HTR-8/SVneo (cell line): Measurements from ENCODE around the gene RNF144A.
"Not testable (repeated sequence)": the region's sequence is repeated elsewhere in the genome, so short reads cannot be mapped to it uniquely, and the experiment has no call there.

Source experiments
- DNase-seq: peaks from one replicate; pipeline ENCODE4 v3.0.0; 2011; ENCODE audit warnings: low spot score, mixed read lengths; ENCODE audit not compliant: insufficient read length
- FAIRE-seq: peaks from 2 replicates; lab custom pipeline; 2011; peaks lifted over from hg19 to GRCh38; lab: Jason Lieb, UNC

Gene RNF144A

DNA sequence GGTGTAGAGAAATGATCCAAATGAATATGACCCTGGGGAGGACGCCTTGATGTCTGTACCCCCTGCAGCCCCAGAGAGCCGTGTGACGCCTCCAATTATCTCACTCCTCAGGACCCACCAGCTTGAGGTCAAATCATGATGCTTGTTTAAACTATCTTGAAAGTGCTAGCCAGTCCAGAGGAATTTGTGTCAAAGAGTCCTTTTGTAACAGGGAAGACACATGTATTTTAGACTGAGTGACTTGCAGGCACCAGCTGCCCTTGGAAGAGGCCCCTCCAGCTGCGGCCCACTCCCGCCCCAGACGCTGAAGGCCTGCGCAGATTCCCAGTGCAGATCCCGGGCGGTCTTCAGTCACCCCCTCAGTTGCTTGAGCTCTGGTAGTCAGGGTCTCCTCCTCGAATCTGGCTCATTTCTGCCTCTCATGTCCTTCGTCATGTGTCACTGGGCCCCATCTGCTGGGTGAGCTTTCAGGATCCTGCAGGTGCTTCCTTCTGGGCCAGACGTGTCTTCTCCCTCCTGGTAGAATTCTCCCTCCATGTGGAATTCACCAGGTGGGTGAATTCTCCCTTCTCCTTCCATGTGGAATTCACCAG, 77.4 kb downstream of the RNF144A start:
- no peak for FAIRE-seq
- DNase-seq: no peak

DNA sequence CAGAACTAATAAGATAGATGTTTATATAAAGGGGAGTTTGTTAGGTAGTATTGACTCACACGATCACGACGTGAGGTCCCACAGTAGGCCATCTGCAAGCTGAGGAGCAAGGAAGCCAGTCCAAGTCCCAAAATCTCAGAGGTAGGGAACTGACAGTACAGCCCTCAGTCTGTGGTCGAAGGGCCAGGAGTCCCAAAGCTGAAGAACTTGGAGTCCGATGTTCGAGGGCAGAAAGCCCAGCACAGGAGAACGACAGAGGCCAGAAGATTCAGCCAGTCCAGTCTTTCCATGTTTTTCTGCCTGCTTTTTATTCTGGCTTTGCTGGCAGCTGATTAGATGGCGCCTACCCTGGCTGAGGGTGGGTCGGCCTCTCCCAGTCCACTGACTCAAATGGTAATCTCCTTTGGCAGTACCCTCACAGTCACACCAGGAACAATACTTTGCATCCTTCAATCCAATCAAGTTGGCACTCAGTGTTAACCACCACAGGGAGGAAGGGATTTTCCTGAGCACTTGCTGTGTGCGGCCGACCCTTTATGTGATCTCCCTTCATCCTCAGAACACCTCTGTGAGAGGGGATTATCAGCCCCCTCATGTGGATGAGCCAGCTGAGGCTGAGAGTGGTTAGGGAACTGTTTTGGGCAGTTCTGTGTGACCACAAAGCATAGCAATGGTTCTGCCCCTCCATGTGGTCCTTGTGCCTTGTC, 78.3 kb downstream of the RNF144A start:
- no peak for FAIRE-seq
- no peak for DNase-seq

- DNase-seq (no peak), FAIRE-seq (no peak)
Measured at GRCh38 chr2:6999211-6999877, 82.1 kb downstream of the RNF144A start.

DNA sequence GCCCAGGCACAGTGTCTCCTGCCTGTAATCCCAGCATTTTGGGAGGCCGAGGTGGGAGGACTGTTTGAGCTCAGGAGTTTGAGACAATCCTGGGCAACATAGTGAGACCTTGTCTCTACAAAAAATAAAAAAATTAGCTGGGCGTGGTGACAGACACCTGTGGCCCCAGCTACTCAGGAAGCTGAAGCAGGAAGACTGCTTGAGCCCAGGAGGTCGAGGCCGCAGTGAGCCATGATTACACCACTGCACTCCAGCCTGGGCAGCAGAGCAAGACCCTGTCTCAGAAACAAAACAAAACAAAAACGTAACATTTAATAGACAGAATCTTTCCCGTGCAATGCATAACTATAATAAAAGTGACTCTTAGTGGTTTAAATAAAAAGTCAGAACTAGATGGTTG, 84.2 kb downstream of the RNF144A start:
- DNase-seq, FAIRE-seq: not testable (repeated sequence)

- DNase-seq (no peak), FAIRE-seq (no peak)
Measured at GRCh38 chr2:7003895-7004294, 86.7 kb downstream of the RNF144A start.

DNA sequence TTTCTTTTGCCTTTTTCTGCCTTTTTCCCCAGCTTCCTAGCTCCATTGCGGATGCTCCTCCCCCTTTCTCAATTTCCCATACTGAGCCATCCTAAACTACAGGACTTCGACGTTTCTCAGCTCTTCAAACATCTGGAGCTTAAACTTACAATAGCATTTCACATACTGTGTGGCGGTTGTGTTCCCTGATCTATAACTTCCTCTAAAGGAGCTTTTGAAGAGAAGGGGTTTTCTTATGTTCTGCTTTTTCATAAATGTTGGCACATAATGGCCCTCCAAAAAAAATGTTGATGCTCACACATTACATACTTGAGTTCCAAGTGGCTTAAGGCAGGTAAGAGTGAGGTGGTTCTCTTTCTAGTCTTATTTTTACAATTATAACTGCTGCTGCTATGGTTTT, 87.4 kb downstream of the RNF144A start:
- no peak for DNase-seq
- FAIRE-seq: no peak

GRCh38 chr2:7007488-7007845, 90.3 kb downstream of the RNF144A start:
- no peak for DNase-seq
- FAIRE-seq: no peak

- DNase-seq: no peak
- FAIRE-seq: no peak
Measured at GRCh38 chr2:7007846-7008741, 90.9 kb downstream of the RNF144A start.

GRCh38 chr2:7009207-7009911, 92.1 kb downstream of the RNF144A start:
- no peak for FAIRE-seq
- no peak for DNase-seq

DNA sequence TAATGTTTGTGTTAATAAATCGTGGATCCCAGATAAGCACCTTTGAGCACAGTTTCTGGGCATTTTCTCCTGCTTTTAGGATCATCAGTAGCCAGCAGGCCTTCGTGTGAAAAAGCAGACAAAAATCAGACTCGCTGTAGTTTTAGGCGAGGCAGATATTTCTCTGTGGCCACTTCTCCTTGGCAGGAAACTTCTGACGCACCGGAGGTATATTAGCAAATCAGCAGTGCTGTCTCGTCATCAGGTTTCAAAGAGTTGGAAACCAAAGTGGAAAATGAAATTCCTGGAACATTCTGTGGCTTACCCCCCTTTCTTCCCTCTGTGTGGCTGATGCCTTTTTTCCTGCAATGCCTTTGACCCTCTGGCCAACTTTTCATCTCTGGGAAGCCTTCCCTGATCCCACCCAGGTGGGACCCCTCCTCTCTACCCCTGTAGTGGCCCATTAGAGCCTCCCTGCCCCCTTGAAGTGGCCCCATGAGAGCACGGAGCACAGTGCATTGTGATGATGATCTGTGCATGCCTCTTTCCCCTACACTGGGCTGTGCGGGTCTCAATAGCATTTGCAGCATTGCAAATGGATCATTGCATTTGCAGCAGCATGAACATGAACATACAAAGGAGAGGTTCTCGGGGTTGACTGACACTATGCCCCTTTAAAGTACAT, 93.3 kb downstream of the RNF144A start:
- no peak for FAIRE-seq
- DNase-seq: no peak

DNA sequence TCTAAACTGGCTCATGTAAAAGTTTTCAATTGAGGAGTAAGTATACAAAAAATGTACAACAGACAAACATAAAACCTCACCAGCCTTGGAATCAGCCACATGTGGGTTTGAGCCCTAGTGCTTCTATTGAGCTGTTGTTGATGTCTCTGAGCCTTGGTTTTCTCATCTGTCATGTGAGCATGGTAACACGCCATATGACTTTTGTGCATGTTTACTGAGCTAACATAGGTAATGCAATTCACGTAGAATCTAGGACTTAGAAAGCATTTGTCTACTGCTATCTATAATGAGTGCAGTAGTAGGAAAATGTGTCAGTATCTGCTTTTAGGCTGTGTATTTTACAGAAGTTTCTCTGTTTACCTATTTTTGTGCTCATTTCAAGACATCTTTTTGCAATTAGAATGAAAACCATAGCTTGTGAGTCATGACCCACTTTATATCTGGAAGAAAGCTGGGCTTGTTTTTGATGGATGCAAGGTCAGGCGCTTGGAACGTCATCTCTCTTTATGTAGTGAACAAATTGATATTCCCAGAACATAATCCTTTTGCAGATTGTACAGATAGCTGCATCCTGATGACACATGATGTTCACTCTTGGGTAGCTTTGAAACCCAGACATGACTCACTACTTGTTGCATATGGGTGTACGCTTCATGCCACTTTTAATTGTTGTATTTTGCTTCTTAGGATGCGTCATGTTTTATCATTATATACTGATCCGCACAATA, 94.3 kb downstream of the RNF144A start:
- no peak for DNase-seq
- no peak for FAIRE-seq

DNA sequence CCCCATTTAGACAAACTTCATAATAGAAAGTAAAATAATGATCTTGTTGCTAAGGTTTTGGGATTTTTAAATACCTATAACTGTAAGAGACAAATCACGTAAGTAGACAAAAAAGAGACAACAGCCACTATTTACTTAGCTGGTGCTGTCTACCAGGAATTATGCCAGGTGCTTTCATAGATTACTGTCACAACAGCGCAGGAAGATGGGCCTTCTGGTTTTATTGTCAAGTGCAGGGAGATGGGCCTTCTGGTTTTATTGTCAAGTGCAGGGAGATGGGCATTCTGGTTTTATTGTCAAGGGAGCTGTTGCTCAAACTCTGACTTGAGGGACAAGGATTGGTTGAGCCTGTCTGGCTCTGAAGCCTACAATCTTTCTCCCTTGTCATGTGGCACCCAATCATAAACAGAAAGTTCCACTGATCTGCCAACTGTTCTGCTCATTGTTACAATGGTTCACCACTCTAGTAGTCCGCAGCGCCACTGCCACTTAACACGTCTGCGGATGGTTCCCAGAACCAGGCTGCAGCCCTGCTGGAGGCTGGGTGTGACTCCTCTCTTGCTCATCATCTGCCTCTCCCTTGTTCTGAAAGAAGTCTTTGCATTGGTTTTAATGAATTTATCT, 95.0 kb downstream of the RNF144A start:
- no peak for FAIRE-seq
- DNase-seq: no peak

GRCh38 chr2:7013471-7014160, 96.4 kb downstream of the RNF144A start:
- FAIRE-seq: no peak

DNA sequence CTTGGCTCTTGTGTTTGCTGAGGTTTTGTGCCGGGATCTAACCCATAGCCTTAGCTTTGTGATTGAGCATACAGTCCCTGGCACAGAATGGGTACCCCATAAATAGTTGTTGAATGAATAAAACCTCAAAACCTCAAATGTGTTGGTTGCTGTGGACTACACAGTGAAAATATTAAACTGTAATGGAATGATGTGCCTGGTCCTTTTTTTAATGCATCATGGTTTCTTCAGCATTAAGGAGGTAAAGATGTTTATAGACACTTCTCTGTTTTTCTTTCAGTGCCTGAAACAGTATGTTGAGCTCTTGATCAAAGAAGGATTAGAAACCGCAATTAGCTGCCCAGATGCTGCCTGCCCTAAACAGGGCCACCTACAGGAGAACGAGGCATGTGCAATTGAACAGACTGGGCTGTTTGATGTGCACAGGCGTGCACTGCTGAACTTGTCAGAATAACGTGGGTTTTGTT, 97.0 kb downstream of the RNF144A start:
- FAIRE-seq (no peak), DNase-seq (no peak)

More at GRCh38 chr2:7013471-7014160, 96.4 kb downstream of the RNF144A start:
- no peak for DNase-seq

- DNase-seq: no peak
- FAIRE-seq: no peak
Measured at GRCh38 chr2:7015007-7015950, 98.1 kb downstream of the RNF144A start.

DNA sequence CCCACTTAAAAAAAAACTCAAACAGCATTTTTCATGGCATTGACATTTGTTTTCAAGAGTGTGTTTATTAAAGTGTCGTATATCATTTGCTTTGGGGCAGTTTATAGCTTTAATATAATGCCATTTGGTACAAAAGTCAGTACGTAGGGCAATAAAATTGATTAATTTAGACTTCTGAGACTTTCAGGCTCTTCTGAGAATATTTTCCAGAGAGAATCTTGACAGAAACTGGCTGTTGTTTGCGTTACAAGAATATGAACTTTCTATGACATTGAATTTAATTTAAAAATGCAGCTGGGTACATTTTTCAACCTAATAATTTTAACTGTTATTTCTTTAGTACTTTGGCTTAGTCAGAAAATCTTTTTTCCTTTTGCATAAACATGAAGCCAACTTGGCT, 98.9 kb downstream of the RNF144A start:
- FAIRE-seq: no peak
- DNase-seq: no peak
